Stimulated activated CD4-positive, alpha-beta T cell treated with anti-CD3 and anti-CD28 coated beads, Interleukin-1b, Interleukin-23, amount 100 ng/mL, for 48 hours (primary cell): ENCODE results near the gene PGAP6.
"Not testable (repeated sequence)": the region's sequence is repeated elsewhere in the genome, so short reads cannot be mapped to it uniquely, and the experiment has no call there.

ENCODE experiments used
- DNase-seq: peaks from one replicate; pipeline ENCODE4 v3.0.0-alpha.2; 2020

Gene PGAP6

DNA sequence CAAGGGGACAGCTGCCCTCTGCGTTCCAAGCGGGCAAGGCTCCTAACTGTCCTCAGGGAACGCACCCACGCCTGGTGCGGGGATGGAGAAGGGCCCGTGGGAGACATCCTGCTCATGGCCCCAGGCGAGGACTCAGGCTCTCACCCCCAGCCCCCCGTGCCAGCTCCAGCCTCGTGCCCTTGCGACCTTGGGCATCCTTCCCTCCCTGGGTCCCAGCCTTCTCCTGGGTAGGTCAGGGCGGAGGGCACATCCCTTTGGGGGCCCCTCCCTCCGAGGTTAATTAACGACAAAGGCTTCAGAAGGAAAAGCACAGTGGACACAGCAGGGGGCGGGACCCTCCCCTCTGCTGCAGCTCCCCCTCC, 3.0 kb downstream of the PGAP6 start:
- no peak for DNase-seq

DNA sequence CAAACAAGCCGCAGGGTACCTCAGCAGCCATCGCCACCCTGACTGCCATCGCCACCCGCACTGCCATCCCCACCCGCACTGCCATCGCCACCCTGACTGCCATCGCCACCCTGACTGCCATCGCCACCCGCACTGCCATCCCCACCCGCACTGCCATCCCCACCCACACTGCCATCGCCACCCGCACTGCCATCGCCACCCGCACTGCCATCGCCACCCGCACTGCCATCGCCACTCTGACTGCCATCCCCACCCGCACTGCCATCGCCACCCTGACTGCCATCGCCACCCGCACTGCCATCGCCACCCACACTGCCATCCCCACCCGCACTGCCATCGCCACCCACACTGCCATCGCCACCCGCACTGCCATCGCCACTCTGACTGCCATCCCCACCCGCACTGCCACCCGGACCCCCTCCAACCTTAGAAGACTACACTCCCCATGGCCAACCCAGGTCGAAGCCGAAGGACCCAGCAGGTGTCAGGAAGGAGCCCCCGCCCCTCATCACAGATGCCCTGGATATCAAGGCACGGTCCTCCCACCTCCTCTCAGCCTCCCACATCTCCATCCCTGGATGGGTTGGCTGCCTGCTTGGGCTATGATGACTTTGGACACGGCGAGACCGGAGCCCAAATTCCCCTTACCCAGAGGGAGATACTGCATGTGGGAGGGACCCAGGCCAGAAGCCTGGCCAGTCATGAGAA, 3.5 kb downstream of the PGAP6 start:
- DNase-seq, result not testable (repeated sequence)

DNA sequence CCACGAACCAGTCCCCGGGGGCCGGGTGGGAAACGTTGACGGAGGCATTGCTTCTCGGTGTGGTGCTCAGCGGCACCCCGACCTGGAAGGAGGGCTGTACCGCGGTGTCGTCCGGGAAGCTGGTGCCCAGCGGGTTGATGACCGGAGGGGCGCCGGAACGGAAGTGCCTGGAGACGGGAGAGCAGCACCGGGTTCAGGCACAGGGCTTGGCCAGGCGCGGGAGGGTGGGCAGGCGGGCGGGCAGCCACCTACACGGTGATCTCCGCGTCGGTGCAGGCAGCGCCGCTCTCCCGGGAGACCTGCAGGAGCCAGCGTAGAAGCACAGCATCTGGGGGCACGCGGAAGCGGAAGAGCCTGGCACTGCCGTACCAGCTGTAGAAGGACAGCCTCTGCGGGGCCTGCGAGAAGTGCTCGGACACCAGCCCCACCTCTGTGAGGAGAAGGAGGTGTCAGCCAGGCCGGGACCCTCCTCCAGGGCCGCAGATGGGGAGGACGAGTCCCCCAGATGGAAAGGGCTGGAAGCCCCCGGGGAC, 4.3 kb downstream of the PGAP6 start:
- DNase-seq, result no peak

DNA sequence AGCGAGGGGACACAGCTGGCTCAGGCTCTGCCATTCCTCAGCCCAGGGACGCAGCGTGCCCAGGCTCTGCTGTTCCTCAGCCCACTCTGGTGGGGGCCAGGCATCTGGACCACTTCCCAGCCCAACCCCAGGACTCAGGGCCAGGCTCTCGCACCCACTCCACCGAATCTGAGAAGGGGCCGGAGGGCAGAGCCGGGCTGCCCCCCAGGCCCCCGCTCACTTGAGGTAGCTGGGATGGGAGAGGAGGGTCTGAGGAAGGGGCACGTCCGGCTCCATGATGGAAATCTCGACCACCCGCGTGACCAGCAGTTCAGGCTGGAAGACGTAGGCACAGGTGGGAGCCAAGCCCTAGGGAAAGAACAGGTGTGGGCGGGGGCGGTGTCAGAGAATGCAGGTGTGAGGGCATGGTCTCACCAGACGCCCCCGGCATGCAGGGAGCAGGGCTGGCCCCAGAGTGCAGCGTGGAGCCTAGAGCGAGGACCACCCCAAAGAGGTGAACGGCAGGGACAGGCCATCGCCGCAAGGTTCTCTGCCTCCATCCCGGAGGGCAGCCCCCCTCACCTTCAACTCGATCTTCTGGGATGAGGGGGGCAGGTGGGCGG, 4.9 kb downstream of the PGAP6 start:
- DNase-seq, result no peak

- DNase-seq, result no peak
These were observed 5.6 kb downstream of the PGAP6 start for GRCh38 chr16:375927-376816.

DNA sequence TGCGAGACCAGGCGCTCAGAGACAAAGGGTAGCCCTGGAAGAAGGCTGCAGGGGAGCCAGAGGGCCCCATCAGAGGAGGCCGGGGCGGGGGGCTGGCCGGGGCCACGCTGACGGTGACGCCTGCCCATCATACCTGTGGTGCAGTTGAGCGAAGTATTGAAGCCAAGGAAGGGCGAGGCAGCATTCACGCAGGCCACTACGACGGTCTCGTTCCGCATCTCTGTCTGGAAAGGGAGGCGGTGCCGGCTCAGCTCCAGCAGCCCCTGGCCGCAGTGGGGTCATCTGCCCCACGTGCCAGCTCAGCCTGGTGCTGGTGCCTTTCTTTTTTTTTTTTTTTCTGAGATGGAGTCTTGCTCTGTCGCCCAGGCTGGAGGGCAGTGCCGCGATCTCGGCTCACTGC, 6.6 kb downstream of the PGAP6 start:
- no peak for DNase-seq

- no peak for DNase-seq
These were observed 7.2 kb downstream of the PGAP6 start for GRCh38 chr16:374616-374926.

DNA sequence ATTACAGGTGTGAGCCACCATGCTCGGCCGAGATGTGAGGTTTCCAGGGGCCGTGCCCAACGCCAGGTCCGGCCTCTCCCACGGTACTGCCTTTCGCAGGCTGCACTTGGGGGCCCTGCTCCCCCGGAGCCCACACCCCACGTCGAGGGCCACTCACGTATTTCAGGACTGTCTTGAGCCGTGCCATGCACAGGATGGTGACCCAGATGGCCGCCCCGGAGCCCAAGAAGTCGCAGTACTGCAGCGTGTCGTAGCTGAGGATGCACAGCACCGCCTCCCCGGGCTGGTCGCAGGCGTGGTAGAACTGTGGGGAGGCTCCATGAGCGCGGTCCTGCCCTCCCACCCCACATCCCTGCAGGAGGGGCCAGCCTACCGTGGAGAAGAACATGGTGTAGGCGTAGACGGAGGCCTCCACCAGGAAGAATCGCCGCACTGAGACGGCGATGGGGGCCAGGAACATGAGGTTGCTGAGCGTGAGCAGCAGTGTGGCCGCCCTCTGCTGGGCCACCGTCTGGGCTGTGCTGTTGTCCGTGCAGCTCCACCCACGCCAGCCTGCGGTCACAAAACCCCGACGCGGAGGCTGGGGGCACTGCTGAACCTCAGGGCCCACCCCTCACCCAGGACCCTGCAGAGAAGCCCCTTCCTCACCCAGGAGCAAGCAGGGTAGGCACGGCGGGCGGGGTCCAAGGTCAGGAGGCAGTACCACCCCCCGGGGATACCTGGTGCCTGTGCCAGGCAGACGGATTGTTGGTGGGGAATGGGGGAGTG, 7.7 kb downstream of the PGAP6 start:
- DNase-seq, result no peak

DNA sequence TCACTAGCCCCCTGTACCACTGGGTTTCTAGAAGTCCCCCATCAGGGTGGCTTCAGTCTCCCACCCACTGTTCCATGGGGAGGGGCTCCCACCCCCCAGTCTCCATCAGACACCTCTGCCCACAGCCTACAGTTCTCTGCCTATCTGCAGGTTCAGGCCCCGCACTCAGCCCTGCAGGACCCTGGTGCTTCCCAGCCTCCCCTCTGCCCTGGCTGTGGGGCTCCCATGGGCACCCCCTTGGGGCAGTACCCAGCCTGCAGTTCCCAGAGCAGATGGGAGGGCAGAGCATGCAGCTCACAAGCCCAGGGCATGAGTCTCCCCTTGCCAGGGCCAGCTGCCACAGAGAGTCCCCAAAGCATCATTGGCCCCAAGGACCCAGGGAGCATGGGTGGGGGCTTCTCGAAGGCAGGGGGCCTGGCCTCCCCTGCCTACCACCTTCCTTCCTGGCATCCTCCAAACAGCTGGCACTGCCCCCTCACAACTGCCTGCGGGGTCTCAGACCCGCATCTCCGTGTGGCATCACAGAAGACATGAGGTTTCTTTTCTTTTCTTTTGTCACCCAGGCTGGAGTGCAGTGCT, 8.7 kb downstream of the PGAP6 start:
- no peak for DNase-seq

DNA sequence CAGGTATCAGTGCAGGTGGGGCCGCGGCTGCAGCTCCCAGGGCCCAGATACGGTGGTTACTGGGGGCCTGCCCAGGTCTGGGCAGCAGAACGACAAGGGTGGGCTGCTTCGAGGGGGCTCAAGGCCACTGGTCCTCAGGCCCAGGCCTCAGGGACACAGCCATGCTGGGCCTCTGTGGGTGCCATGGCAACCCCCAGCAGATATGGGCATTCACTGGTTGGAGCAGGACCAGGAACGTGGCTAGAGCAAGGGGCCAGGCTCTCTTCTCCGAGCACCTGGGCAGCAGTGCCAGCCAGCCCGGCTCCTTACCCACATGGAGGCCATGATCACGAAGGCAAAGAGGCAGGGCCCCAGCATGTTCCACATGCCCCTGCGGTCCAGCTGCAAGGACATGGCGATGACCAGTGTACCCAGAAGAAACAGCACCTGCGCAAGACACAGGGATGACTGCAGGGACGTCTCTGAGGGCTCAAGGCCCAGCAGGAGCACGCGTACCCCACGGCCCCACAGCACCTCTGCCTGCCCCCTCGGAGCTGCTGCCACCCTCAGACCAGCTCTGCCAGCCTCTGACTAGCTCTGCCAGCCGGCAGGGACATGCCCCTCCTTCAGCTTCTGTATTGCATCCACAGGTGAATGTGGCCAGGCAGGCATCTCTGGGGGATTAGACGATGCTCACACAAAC, 9.3 kb downstream of the PGAP6 start:
- no peak for DNase-seq

- DNase-seq, result no peak
These were observed 10.1 kb downstream of the PGAP6 start for GRCh38 chr16:371515-372301.

DNA sequence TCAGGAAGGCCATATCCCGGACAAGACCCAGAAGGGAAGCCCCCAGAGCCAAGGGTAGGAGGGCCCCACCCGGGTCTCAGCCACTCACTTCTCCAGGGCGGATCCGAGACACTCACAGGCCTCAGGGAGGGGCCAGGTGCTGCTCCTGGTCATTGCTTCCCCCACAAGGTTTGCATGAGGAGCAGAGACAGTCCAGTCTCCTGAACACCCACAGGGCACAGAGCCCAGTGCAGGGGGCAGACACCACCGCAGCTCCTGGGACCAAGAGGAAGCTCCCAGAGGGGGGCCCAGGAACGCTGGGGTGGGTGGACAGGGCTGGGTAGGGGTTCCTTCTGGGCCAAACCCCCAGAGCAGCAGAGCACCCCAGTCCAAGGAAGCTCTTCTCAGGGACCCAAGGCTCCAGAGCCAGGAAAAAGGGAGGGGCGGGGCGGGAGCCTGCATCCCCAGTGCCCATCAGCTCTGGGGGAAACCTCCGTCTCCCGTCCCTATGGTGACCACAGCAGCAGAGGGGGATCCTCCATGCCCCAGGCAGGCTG, 10.7 kb downstream of the PGAP6 start:
- no peak for DNase-seq

GRCh38 chr16:370443-370842, 11.3 kb downstream of the PGAP6 start, which contains the start of gene MRPL28:
Gene MRPL28, minus strand, starts transcription at chr16:370538. Its CDS starts 320 bp downstream, at chr16:370218.
- peak; percentile 95 for DNase-seq

DNA sequence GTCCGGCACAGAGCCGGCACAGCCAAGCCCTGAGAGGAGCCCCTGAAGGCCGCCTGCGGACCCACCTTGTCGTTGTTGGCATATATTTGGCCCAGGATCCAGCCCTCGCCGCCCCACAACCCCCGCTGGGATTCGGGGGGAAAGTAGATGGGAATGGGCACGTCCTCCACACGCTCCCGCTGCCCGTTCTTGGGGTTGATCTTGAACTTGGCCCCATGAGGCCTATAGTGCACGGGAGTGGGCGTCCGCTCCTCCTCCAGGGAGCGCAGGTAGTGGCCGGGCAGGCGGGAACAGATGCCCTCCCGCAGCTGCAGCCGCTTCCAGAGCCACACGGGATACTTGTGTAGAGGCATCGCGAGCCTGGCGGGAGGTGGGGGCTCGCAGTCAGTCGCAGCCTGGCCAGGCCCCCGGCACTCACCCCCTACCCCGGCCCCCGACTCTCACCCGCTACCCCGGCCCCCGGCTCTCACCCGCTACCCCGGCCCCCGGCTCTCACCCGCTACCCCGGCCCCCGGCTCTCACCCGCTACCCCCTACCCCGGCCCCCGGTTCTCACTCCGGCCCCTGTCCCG, 11.8 kb downstream of the PGAP6 start:
- no peak for DNase-seq

DNA sequence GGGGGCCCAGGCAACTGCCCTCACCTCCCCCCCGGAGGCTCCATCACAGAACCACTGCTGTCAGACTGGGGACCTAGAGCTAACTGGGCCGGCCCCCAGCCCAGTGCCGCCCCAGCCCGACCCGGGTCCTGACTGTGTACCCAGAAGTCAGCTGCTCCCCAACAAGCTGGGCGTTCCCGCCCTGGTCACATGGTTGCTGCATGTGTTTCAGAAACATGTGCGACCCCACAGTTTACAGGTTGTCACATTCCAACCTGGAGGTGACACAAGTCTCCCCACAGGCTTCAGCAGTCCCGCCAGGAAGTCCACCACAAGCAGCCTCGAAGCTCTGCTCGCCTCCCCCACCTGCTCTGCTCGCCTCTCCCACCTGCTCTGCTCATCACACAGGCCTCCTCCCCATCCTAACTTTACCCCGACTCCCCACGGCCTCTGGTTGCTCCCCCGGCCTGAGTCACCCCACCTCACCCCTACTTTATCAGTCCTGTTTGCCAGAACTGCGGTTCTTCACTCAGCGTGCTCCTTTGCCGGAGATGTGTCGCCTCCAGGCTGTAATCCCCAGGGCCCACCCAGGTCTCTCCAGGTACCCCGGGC, 12.4 kb downstream of the PGAP6 start:
- no peak for DNase-seq

- no peak for DNase-seq
These were observed 13.2 kb downstream of the PGAP6 start for GRCh38 chr16:368388-369158.

- DNase-seq, result no peak
These were observed 14.4 kb downstream of the PGAP6 start for GRCh38 chr16:367333-367903.

DNA sequence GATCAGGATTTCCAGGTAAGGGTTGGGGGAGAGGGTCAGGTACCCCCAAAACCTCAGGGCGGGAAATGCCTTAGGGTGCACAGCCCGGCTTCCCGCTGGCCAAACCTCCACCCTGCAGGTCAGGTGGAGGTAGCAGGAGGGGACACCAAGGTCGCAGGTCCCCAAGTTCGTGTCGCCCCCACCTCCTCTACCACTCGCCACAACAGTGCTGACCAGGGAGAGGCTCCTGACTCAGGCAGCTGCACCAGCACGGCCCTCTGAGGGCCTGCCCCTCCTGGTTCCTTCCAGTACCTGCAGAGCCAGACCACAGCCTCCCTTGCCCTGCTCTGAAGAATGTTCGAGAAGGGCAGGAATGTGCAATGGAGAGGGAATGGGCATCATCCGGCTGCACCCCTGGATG, 15.3 kb downstream of the PGAP6 start:
- no peak for DNase-seq
